K562 (cell line): ENCODE results near the gene PARS2. TPM values are rescaled to one million over a fixed set of nuclear protein-coding genes. Genes with fewer than 3 reads are reported as not detected.

ENCODE experiments used
- CBX5 ChIP-seq: IDR thresholded peaks from 2 replicates; pipeline ENCODE4 v1.6.1; 2014; ENCODE audit warnings: low read depth, borderline replicate concordance
- DEAF1 ChIP-seq: fragments of 450-650 bp; formaldehyde crosslinking; IDR thresholded peaks from 2 replicates; pipeline ENCODE4 v1.4.0; 2020; ENCODE audit warnings: mild to moderate bottlenecking, moderate library complexity
- DNMT1 ChIP-seq: fragments of 450-650 bp; IDR thresholded peaks from 2 replicates; pipeline ENCODE4 v1.6.1; 2016; ENCODE audit warnings: antibody characterized with exemption, mild to moderate bottlenecking
- E2F3 ChIP-seq: fragments of 250-450 bp; sonication (Bioruptor Pico); IDR thresholded peaks from 2 replicates; pipeline ENCODE4 v1.4.0; 2020; ENCODE audit warnings: mild to moderate bottlenecking
- E4F1 ChIP-seq: fragments of 250-450 bp; sonication (Bioruptor Pico); IDR thresholded peaks from 2 replicates; pipeline ENCODE4 v1.5.0; 2021; ENCODE audit warnings: mild to moderate bottlenecking, borderline replicate concordance
- ESRRA ChIP-seq: fragments of 450-650 bp; IDR thresholded peaks from 2 replicates; pipeline ENCODE4 v1.6.1; 2014; ENCODE audit warnings: low read depth, mild to moderate bottlenecking, moderate library complexity, borderline replicate concordance
- FOXP4 ChIP-seq: sonication (generic); formaldehyde crosslinking; IDR thresholded peaks from 2 replicates; pipeline ENCODE4 v1.8.0; 2022; ENCODE audit warnings: mild to moderate bottlenecking, missing genetic modification reagents, borderline replicate concordance
- RAD51 ChIP-seq: fragments of 450-650 bp; IDR thresholded peaks from 2 replicates; pipeline ENCODE4 v1.7.1; 2016; ENCODE audit warnings: low read depth, mild to moderate bottlenecking, borderline replicate concordance
- RERE ChIP-seq: sonication (generic); formaldehyde crosslinking; IDR thresholded peaks from 2 replicates; pipeline ENCODE4 v1.8.0; 2023; ENCODE audit warnings: missing genetic modification reagents, mild to moderate bottlenecking, borderline replicate concordance
- TEAD2 ChIP-seq: fragments of 450-650 bp; IDR thresholded peaks from 2 replicates; pipeline ENCODE4 v1.6.1; 2016; ENCODE audit warnings: missing genetic modification characterization, control low read depth, missing compliant biosample characterization
- ZNF780A ChIP-seq: fragments of 250-450 bp; sonication (Bioruptor Pico); IDR thresholded peaks from 2 replicates; pipeline ENCODE4 v1.5.0; 2021; ENCODE audit warnings: mild to moderate bottlenecking
- polyA plus RNA-seq, 8 experiments: library from polyadenylated mRNA; depleted of rRNA in 4 of 8; stranded (reverse) in 5 of 8; unstranded in 3 of 8; fragments of >200 nt; fragmentation: Nextera tagmentation in 2 of 8; fragmentation: Illumina TruSeq in 1 of 8; extraction: Ambion mirVana in 2 of 8; extraction: Trizol in 1 of 8; gene quantifications; 2 replicates each; pipeline versions ENCODE4 v1.2.1 to v1.2.3, GENCODE V29; 2011 to 2014; ENCODE audit warnings: inconsistent platforms in 1 of 8, missing spikeins in 1 of 8
- total RNA-seq, 7 experiments: library from RNA; depleted of rRNA in 6 of 7; stranded (reverse); fragments of >200 nt in 6 of 7; fragmentation: Illumina TruSeq in 2 of 7; extraction: Trizol in 2 of 7; gene quantifications; 2 replicates each; pipeline versions ENCODE4 v1.2.1 to v1.2.3, GENCODE V29; 2011 to 2021; ENCODE audit warnings: low replicate concordance in 1 of 7

PARS2 gene
- total and polyA plus RNA-seq, 9 of the 15 experiments (the other 6 are each of a cell fraction or from before 2014, with no cell fraction given): 6.3 to 12.4 (median 7.9) TPM

GRCh38 chr1:54784066-54784465 lies 19.7 kb upstream of the PARS2 start (continued):
- TF ChIP-seq DEAF1 (CRISPR knock-in tag) (no peak), TEAD2 (tag) (no peak), DNMT1 (no peak), FOXP4 (CRISPR knock-in tag) (no peak), RERE (CRISPR knock-in tag) (no peak), E4F1 (CRISPR knock-in tag) (no peak), CBX5 (no peak), RAD51 (no peak), E2F3 (CRISPR knock-in tag) (no peak), ZNF780A (CRISPR knock-in tag) (no peak), ESRRA (no peak)
